GM21619 (cell line): ENCODE results near the gene GRIN3A.
"Not testable (repeated sequence)": the region's sequence is repeated elsewhere in the genome, so short reads cannot be mapped to it uniquely, and the experiment has no call there.

Experiments used
- ATAC-seq: cut with Tn5 transposase; IDR thresholded peaks from one replicate; pipeline ENCODE4 v1.9.1; 2021; ENCODE audit not compliant: unreplicated experiment

GRIN3A gene

DNA sequence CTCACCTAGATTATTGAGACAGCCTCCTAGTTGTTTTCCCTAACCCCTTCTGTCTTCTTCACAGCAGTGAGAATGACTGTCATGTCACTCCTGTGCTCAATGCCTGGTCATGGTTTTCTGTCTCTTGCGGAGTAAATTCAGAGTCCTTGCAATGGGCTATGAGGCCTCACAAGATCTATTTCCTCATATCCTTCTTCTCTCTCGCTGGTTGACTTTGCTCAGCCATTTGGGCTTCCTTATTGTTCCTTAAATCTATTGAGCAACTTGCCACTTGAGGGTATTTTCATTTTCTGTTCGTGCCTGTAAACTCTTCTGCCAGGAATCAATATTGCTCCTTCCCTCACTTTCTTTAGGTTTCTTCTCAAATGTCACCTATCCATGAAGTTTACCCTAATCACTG lies 152.7 kb downstream of the GRIN3A start:
- ATAC-seq: no peak

DNA sequence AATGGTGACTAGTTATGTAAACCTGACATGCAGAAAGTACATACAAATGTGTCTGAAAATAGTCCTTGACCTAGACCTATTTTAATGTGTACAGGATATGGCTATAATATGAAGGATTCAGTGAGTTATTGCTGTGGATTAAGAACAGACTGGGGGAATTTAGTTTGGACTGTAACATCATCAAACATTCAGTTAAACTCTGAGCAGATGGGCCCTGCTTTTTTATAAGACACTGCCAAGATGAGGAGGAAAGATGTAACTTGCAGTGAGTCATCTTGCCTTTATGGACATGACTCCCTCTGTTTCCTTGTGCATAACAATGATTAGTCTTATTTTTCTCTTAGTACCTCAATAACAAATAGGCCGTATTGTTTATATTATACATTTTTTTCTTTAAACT lies 155.9 kb downstream of the GRIN3A start:
- ATAC-seq: no peak

DNA sequence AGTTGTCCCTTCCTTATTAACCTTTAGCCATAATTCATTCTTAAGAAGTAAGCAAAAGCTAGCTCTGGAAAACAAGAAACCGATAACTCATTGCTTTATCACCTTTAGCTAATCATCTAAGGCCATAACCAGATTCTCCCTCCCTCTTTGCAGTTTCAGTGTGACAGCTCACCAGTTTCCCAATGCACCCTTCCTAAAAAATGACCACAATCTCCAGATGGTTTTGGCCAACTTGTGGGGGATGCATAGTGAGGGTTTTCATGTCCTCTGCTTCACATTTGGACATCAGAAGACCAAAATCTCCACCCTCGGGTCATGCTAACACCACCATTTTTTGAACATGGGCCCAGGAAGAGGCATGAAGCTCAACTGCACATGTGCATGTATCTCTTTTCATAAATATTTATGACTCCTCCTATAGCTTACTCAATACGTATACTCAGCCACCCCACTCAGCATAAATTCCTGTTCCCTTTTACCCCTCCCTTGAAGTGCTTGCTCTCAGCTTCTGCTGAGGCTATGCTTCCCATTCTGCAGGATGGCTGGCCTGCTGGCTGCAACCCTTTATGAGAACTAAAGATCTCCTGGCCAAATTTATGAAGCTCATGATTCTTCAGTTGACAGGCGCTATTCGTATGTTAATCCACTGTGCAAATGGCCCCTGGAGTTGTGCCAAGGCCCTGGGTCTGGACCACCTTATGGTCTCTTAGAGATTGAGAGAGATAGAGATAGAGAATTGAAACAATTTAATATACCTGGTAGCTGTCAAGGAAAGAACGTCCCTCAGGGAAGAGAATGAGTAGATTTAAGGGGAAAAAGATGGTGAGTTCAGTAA lies 158.5 kb downstream of the GRIN3A start:
- no peak for ATAC-seq

DNA sequence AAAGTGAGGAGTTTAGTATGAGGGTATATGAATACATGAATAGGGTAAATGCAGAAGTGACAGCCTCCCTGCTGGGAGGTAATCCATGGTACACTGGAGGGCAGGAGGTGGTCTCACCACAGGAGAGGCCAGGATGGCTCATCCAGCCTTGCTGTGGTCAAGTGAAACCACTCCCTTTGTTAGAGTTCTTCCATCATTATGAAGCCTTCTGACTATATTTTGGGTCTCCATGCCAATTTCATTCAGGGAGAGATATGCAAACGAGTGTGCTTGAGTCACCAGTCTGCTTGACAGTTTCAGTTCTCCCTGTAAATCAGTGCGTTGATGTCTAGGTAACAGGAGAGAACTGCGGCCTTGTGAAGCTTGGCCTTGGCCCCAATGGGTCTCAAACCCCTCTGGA lies 160.1 kb downstream of the GRIN3A start:
- peak; percentile 69 for ATAC-seq

DNA sequence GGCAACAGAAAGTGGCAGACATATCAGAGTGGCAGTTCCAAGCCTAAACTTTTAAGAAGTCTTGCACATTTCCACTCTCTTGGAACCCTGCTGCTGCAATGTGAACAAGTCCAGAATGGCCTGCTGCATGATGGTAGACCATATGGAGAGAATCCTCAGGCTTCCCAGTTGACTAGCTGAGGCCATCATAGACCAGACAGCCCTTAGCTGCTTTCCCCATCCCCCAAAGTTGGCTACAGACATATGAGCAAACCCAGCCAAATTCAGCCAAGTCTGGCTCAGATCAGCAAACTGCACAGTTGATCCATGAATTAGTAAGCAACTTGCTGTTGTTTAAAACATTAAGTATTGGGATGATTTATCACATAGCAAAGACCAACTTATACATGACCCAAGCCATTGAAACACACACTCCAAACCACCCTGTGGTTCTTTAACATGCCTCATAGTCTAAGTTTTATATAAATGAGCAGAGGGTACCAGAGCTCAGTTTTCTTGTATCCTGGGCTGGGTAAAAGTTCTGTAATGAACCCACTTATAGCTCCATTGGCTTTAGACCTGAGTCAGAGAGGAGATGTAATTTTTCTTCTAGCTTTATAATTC lies 163.6 kb downstream of the GRIN3A start:
- no peak for ATAC-seq

DNA sequence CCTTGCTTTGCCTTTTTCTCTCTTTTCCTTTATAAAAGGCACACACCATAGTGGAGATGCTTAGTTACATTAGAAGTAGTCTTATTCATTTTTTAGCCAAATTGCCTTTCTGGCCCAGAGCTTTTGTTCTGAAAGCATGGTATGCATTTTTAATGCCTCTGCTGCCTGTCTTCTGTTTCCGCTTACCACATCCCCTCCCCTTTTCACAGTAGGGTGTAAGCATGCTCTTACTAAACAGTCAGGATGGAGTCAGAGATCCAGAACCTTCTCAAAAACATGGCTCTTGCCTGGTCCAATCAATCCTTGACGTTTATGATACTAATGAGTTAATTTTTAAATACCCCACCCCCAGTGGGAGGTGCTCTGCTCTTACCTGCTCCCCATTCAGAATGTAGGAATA lies 166.1 kb downstream of the GRIN3A start:
- no peak for ATAC-seq

DNA sequence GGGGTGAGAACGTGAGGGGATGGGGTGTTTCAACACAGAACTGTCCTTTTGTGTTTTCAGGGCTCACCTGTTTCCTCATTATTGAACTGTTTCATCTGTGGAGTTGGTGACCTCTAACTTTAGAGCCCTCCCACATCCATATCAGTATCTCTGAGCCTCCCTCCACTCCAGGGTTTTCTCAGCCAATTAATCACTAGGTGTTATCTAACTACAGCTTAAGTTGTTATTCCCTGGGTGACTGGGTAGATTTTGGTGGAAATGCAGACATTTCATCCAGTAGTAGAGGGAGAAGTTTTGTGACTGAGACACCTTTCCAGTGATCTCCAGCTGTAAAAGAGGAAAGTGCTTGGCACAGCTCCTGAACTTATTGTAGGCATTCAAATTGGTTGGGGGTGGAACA lies 167.3 kb downstream of the GRIN3A start:
- ATAC-seq: no peak

DNA sequence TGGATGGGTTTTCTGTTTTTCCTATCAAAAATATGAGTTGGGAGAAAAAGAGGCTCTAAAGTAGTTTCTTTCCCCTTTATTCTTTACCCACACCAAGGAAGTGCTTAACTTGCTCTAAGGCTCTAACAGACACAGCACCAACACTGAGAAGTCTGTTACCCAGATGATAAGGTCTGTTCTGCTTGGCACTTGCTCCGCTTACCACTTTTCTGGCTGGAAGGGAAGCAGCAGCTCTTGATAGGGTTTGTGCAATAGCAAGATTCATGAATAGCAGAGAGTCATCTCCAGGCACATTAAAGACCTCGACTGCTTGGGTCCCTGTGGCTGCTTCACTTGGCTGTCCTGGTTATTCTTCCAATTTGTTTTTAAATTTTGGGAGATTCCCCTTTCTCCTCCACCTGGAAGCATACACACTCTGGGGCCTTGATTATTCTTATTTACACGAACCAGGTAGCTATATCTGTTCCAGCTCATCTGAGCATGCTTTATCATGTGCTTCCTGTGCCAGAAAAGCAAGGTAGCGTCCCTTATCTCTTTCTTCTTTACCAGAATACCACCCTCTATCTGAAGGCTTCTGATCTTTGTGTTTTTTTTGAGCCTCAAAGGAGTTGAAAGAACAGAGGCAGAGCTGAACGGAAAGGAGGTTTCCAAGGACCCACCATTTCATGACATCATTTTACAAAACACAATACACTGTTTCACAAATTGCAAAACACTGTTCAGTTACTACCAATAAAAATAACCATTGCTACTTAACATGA lies 168.5 kb downstream of the GRIN3A start:
- ATAC-seq: no peak

DNA sequence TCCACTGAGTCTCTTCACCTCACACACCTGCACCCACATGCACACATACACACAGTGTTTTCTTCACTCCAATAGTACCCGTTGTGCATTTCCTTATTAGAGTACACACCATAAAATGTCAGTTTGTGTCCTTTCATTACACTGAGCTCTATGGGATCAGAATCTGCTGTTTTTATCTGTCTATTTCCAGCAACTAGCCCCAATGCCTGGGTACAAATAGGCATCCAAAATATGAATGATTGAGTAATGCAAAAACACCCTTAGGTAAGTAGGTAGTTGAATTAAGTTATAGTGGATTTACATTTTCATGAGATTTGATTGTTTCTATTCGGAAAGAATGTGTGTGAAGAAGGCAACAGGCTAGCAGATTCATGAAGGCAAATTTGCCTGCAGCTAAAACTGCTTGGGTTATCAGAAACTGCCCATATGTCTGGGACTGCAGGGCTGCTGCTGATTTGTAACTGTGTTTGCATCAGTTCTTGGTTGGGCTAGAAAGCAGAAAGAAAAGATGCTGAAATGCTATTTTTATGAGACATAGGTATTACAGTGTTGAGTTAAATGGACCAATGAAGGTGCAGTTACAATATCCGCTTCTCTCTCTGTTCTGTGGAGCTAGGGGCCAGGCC lies 170.6 kb downstream of the GRIN3A start:
- ATAC-seq: no peak

DNA sequence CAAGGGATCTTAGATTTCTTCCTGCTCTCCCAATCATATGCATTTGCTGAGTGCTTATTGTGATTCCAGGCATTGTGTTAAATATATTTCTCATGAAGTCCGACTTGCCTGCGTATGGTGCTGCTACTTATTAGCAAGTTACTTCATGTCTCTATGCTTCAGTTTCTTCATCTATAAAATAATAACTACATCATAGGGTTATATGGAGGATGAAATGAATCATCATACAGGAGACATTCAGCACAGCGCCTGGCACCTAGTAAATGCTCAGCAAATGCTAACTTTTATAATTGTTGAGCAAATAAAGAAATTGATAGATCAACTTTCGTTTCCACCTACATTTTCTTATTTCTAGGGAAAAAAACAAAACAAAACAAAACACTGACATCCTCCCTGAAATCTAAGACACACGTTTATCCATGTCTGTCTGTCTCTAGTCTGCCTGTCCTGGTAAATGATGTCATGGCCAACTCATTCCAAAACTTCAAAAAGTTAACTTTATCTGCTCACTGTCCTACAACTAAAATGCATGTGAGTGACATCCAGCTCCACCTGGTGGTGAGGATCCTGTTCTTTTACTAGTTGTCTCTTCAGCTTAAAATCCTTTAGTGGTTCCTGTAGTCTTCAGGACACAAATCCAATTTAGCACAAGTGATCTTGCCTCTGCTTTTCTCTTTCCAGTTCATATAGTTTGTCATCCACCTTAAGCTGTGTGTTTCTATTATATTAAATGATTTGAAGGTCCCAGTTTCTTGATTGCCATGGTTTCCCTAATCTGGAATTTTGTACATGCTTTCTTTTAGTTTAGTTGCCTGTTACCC lies 171.3 kb downstream of the GRIN3A start:
- ATAC-seq: peak; percentile 77

DNA sequence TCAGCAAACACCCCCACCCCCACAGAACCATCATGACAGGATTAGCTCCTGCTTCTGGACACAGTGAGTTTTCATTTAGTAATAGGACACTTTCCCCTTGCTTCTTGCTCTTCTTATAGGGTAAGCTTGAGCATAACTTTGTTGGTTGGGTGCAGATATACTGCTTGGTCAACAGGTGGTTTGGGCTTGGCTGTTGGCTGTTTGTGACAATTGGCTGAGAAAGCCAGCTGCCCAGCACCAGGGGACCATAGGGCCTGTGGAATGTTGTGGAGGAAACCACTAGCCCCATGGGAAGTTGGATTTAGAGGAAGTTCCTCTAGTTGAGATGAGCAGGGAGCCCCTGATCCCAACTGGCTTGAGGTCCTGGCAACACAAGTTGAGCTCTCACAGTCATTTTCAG lies 174.2 kb downstream of the GRIN3A start:
- ATAC-seq: no peak

DNA sequence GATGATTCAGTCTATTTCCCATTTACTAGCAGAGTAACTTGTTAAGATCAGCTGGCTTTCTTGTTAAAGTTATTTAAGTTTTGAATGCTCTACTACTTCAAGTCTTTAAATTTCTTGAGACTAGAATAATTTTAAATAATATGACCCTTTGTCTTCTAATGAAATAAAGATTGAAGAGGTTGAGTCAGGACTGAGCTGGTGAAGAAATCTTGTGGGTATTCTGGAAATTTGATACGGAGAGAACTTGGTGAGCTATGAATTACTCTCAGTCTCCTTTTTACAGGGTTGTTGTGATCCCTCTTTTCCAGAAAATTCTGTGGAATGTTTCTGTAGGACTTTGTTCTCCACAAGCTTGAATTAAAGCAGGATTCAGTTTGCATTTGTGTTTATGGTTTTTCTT lies 175.5 kb downstream of the GRIN3A start:
- no peak for ATAC-seq

DNA sequence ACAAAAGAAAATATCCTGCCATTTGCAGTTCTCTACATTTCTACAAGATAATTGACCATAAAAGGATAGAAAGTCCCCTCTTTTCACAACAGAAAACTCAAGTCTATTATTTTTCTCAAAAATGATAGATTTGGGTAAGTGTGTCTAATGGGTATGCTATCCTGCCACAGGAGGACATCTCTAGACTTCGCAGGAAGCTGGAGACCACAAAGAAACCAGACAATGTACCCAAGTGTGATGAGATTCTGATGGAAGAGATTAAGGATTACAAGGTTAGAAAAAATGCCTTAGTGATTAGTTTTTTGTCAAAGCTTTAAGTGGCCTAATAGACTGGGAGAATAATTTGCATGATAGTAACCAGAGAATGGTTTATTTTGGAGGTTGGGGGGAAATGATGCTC lies 176.7 kb downstream of the GRIN3A start:
- ATAC-seq: no peak

DNA sequence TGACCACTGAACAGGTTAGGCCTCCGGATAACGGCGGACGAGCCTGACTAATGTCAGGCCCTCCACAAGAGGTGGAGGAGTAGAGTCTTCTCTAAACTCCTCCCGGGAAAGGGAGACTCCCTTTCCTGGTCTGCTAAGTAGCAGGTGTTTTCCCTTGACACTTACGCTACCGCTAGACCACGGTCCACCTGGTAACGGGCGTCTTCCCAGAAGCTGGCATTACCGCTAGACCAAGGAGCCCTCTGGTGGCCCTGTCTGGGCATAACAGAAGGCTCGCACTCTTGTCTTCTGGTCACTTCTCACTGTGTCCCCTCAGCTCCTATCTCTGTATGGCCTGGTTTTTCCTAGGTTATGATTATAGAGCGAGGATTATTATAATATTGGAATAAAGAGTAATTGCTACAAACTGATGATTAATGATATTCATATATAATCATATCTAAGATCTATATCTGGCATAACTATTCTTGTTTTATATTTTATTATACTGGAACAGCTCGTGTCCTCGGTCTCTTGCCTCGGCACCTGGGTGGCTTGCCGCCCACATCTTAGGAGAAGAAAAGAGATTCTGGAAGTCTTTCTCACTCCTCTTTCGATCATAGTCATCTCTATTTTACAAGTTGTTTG lies 188.9 kb downstream of the GRIN3A start:
- ATAC-seq: not testable (repeated sequence)

DNA sequence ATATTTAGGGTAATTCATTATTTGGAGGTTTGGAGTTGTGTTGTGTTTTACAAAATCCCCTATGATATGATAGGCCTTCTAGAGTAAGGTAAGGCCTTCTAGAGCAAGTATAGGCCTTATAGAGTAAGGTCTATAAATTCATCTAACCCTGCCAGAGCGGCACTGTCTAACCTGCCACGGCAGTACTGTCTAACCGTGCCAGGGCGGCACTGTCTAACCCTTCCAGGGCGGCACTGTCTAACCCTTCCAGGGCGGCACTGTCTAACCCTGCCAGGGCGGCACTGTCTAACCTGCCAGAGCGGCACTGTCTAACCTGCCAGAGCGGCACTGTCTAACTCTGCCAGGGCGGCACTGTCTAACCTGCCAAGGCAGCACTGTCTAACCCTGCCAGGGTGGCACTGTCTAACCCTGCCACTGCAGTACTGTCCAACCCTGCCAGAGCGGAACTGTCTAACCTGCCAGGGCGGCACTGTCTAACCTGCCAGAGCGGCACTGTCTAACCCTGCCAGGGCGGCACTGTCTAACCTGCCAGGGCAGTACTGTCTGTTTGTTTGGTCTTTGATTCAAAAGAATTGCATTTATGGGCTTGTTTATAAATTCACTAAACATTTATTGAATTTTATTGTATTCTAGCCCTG lies 195.2 kb downstream of the GRIN3A start:
- no peak for ATAC-seq

DNA sequence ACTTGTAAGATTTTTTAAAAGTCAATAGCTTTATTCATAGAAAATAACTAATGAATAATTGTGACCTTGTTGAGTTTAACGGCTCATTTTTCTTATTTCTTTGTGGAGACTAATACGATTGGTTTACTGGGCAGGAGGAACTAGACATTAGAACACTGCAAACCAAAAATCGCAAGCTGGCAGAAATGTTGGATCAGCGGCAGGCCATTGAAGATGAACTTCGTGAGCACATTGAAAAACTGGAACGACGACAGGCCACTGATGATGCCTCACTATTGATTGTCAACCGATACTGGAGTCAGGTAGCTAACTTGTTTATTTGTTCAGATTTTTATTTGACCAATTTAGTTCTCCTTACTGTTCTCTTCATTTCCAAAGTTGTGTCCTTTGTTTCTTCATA lies 198.4 kb downstream of the GRIN3A start:
- no peak for ATAC-seq

DNA sequence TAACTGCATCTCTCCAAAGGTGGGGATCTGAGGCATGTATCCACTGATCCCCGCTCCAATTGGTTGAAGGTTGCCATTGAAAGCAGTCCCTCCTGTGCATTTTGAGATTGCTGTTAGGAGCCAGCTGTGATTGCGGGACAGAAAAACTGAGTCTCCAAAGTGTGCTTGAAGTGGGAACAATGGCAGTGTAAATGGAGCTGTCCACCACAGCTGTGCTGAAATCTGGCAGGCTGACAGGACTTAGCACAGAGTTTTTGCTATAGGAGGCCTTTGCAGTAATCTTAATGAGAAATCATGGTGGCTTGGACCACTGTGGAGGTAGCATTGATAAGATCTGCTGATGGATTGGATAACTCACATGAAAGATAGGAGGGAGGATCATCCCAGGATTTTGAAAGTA lies 201.5 kb downstream of the GRIN3A start:
- ATAC-seq: no peak

DNA sequence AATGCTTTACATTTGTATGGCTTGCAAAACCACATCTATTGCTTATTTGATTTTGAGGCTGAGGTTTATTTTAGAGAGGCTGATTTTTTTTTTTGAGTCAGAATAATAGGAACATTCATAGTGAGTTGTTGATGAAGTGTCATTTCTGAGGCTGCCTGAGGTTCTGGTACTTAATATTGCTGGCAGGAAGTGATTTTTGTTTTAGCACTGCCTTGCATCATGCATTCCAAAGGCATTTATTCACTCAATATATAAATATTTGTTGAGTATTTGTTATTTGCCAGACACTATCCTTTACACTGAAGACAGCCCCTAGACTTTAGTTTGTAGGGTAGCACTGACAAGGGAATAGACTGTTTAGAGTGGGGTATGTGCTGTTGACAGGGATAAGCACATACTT lies 202.1 kb downstream of the GRIN3A start:
- ATAC-seq: no peak

DNA sequence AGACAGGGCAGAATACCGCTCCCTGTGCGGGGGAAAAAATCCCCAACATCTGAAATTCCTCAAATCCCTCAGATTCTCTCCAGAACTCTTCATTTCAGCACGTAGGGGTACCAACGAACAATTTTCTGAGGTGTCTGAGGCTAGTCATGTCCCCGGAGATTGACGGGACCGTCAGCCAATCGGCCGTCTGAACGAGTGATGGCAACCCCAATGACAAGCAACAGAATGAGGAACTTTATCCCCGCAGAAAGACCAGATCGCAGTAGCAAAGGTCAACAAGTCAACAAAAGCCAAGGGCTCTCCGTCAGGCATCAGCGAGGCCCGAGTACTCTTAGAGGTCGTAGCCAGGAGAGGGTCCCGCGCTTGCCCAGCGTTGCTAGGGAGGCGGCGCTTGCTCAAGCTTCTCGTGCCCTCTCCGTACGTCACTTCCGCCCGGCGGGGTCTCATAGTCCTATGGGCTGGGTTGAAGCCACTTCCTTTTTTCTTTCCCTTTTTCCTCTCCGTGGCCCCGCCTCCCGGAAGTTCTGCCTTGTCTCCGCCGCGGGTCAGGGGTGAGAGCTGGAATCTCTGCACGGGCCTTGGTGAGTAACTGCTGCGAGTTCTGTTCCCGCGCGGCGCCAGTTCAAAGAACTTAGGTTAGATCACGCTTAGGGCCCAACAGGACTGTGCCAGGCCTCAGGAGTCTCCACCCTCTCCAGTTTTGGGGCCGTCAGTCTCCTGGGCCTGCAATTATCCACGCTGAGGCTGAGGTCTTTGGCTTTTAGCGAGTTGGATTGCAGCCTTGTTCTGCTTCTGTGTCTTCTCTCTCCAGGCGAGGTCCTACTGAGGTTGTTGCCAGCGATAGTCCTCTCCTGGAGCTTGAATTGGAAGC lies 204.9 kb downstream of the GRIN3A start, which contains the start of gene RNF20:
RNF20 (plus strand) TSS at position 520 of the 871 bp plus-strand sequence. CDS start 1,571 bp downstream, outside the sequence.
- ATAC-seq: peak; percentile 97
